ENCODE data around the gene SRGAP2C. TPM values are rescaled to one million over a fixed set of nuclear protein-coding genes. Genes with fewer than 3 reads are reported as not detected.
"Not testable (repeated sequence)": the region's sequence is repeated elsewhere in the genome, so short reads cannot be mapped to it uniquely, and the experiment has no call there.

SRGAP2C gene
- polyA plus RNA-seq, 12 donors: 18.0 to 31.8 (median 24.6) TPM; not detected in 1

DNA sequence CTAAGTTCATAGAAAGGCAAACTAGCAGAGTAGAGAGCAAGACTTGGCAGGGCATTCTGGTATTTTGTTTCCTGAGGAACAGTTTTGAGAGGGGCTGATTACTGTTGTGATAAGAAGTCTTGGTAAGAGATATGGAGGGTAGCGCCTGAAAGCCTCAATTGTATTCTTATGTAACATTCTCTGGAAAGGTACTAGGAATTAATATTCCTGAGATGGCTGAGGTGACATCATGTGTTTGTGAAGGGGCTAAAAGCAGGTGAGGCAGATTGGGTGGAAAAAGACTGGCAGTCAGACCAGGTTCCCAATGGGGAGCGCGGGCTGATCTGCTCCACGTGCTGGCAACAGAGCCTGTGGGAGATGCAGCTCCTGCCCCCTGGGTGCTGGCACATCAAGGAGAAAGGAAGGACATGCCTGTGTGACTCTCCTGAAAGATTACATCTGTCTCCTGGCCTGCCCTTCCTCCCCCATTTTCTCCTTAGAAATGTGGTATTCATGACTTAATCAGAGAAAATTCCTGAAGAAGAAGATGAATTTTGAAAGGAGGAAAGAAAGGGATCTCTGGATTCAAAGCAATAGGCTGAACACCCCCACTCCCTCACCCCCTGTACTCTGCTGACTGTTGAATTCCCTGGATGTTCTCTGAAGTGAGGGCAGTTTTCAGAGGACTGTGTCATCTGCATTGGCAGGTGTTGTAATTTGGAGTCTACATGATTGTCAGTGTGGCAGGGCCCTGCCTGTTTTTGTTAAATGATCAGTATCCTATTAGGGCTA lies 94.2 kb downstream of the SRGAP2C start:
- not testable (repeated sequence) for DNase-seq

GRCh38 chr1:121279548-121279898 lies 94.7 kb downstream of the SRGAP2C start:
- DNase-seq: not testable (repeated sequence)

- DNase-seq: not testable (repeated sequence)
Observed at GRCh38 chr1:121280699-121281317, 96.0 kb downstream of the SRGAP2C start.

DNA sequence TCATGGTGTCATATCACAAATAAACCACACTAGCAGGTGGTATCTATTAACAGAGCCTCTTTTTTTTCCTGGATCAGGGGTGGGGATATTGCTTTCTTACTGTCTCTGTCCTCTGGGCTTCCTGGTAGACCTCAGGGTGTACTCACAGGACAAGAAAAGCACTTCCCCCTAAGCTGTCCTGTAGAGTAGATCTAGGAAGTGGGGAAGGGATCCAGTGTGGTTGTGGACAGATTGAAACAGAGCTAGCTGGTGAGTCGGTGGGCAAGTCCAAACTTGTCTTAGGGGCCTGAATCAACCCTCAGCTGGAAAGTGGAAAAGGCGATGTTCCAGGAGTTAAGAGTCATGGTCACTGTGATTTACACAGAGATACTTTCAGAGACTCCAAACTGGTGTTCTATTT lies 96.7 kb downstream of the SRGAP2C start:
- not testable (repeated sequence) for DNase-seq

GRCh38 chr1:121283587-121284180 lies 98.9 kb downstream of the SRGAP2C start:
- DNase-seq: not testable (repeated sequence)

DNA sequence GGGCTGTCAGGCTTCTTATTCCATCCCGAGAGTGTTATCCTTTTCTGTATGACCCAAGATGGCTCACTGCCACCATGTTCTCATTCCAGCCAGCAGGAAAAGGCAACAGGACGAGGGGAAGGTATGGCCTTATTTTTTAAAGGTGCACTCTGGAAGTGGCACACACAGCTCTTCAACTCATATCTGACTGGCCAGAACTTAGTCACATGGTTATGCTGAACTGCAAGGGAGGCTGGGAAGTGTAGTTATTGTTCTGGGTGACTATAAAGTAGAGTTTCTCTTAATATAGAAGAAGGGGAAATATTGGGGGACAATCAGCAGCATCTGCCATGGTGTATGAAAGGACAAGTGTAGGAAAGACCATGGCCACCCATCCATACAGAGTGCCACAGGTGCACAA lies 107.8 kb downstream of the SRGAP2C start:
- DNase-seq: not testable (repeated sequence)

DNA sequence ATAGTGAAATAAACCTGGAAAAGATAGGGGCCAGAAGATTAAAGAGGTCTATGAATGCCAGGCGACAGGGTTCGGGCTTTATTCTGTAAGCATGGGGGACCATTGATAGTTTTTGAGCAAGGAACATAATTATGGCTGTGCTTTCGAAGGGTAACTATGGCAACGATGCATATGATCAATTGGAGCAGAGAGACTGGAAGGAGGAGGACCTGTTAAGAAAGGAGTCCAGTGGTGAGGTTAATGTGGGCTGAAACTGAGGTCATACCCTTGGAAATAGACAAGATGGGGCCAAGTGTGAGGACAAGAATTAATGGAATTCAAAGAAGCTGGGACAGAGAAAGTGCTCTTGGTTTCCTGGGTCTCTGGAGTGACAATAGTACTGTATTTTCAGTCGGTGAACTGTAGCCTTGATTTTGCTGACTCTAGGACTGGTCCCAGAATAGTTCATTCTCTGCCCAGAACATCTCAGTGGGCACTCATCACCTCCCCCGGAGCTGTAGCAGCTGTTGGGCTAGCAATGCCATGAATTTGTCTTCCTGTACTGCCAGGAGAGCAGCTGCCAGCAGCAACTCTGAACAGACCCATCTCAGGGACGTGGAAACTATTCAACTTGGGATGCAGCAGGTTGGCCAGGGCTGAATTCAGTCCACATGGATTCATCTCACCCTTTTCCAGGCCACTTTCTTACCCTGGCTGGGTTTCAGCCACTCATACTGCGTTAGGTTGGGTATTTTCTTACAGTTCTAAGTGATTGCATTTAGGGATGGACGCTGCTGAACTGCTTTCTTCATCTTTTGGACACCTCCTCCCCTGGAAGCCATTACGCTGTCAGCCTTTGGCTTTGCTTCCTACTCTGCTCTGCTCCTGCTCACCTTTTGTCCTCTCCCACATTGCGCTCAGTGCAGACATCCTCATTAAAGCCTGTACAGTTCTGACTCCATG lies 108.8 kb downstream of the SRGAP2C start:
- not testable (repeated sequence) for DNase-seq

GRCh38 chr1:121294205-121294570 lies 109.4 kb downstream of the SRGAP2C start:
- not testable (repeated sequence) for DNase-seq

GRCh38 chr1:121296563-121296962 lies 111.8 kb downstream of the SRGAP2C start:
- DNase-seq: not testable (repeated sequence)

DNA sequence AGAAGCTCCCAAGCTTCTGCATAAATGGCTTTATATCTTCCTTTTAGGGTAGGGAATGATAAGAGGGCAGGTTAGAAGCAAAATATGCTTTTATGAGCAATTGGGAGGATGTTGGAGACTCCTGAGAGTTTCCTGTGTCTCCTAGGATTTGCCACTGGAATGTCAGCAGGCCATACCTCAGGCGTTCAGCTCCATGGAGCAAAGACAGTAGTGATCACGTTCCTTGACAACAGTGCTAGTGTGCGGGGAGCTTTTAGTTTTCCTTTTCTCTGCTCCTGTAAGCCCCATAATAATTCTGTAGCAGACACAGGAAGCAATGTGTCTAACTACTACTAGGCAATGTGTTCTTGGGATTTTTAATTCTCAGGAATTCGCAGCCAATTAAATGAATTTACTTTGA lies 113.8 kb downstream of the SRGAP2C start:
- DNase-seq: not testable (repeated sequence)

DNA sequence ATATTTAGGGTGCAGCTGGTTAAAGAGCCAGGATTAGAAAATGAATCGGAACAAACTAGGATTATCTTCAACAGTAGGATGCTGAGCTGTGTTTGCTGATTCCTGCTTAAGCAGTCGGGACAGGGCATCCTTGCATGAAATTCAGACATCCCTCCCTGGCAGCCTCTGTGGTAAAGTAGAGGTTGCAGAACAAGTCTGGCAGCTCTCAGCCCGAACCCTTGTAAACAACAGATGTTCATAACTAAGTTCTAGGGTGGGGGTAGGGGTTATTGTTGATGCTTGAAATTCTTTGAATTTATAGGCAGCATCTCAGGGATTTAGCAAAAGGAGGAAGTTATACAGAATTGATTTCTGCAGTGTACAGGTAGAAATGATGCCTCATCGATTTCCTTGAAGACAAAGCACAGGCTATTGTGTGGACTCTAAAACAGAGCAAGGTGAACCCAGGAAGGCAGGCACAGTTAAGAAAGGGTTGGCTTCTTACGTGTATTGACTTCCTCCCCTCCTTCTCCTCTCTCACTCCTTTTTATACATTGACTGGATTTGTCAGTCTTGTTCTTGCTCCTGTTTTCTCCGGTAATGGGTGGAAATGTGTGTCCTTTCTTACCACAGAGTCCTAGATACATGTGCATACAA lies 114.9 kb downstream of the SRGAP2C start:
- not testable (repeated sequence) for DNase-seq

DNA sequence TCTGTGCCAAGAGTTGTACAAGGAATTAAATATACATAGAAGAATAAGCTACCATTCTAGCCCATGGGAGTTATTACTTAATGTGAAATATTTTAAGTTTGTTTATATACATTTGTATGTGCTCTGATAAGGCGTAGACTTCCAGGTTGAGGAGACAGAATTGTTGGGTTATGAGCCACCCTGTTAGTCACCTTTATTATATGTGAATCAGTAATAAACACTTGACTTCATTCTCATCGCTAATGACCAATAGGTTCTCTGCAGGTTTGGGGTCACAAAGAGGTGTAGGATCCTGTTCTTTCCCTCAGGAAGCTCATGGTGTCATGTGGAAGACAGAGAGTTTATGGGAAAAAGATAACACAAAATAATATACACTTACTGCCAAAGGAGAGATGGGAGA lies 117.1 kb downstream of the SRGAP2C start:
- not testable (repeated sequence) for DNase-seq

GRCh38 chr1:121307759-121308158 lies 123.0 kb downstream of the SRGAP2C start:
- not testable (repeated sequence) for DNase-seq

GRCh38 chr1:121315509-121315908 lies 130.7 kb downstream of the SRGAP2C start:
- DNase-seq: not testable (repeated sequence)

- not testable (repeated sequence) for DNase-seq
Observed at GRCh38 chr1:121316081-121316480, 131.3 kb downstream of the SRGAP2C start.

GRCh38 chr1:121317491-121318468 lies 133.0 kb downstream of the SRGAP2C start:
- DNase-seq: not testable (repeated sequence)

DNA sequence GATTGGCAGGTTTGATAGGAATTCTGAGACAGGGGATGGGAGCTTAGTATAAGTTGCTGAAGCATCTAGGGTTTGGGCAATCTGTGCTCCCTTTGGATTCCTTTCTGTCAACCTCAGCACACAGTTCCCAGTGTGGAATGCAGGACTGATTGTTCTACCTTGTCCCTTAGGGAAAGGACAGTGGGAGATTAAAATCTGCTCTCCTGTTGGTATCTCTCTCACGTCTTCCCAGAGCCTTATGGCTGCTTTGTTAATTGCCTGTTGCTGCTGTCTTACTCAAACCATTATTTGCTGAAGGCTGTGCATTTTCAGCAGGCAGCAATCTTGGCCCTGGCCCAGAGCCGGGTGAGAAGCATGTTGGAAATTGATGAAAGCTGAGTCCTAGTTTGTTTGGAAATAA lies 133.9 kb downstream of the SRGAP2C start:
- not testable (repeated sequence) for DNase-seq

DNA sequence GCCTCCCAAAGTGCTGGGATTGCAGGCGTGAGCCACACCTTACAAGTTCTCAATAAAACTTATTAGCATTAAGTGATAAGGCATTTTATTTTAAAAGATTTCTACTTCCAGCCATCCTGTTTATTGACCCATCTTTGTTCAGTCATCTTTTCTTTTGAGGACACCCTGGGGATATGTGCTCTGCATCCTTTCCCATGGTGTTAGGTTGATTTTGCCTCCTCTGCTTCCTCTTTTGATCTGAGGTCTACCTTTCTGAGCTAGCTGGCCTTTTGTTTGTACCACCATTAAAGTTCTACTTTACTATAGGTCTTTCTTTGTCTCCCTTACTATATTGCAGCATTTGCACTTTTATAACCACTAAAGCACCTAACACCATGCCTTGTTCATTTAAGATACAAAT lies 136.9 kb downstream of the SRGAP2C start:
- DNase-seq: not testable (repeated sequence)

GRCh38 chr1:121324726-121325125 lies 140.0 kb downstream of the SRGAP2C start:
- DNase-seq: not testable (repeated sequence)

GRCh38 chr1:121332141-121332540 lies 147.4 kb downstream of the SRGAP2C start:
- not testable (repeated sequence) for DNase-seq
